ENCODE measurements around the gene DDX42. TPM values are rescaled to one million over a fixed set of nuclear protein-coding genes. Genes with fewer than 3 reads are reported as not detected.
A peak's percentile ranks its signal among the peaks of the same experiment; 100 is the strongest.

DDX42 gene
- total and polyA plus RNA-seq, 2 of the 13 experiments (the other 11 are each of a cell fraction or from before 2014, with no cell fraction given): 87.2 to 92.9 TPM

DNA sequence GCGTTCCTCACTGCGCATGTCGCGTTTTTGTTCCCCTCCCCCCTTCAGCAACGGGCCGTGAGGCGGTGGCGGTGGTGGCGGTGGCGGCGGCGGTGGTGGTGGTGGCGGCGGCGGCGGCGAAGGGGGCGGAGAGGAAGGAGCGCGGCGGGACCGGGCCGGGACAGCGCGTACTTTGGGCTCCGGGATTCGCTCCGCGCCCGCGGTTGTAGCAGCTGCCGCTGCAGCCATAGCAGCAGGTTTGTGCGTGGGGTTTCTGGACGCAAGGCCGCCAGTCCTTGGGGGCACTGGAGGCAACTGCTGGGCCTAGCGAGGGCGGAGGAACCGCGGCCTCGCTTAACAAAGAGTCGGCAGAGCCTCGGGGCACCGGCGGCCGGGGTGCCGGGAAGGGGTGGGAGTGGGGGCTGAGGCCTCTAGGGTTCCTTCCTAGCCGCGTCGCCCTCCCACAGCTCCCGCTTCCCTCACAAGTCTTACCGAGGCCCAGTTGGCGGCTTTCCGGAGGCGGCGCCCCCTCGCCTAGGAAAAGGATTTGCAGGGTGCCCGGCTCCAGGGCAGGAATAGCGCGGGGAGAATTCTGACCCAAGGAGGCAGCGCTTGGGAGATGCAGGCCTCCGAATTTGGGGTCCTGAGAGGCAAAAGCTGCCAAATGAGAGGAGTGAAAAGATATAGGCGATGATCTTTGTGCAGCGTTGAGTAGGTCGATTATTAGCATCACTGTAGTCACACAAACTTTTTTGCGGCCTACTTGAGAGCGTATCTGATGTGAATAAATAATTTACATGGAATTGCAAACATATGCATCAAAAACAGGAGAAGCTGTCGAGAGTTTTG, at the start of gene DDX42 (continued):
- TF ChIP-seq ZNF335 (CRISPR knock-in tag; IDR thresholded peaks at IDR 0.05): no peak
- TF ChIP-seq TEAD3 (CRISPR knock-in tag; optimal IDR thresholded peaks at IDR 0.05; ENCODE audit: borderline replicate concordance): no peak
- TF ChIP-seq, protein P1, sequence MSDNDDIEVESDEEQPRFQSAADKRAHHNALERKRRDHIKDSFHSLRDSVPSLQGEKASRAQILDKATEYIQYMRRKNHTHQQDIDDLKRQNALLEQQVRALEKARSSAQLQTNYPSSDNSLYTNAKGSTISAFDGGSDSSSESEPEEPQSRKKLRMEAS (IDR thresholded peaks at IDR 0.05): no peak
- TF ChIP-seq RBAK (CRISPR knock-in tag; IDR thresholded peaks at IDR 0.05): no peak
- peak; percentile 70; the same call in 1 of the 2 replicates for TF ChIP-seq SNAPC2 (CRISPR knock-in tag; IDR thresholded peaks at IDR 0.05)
- no peak for TF ChIP-seq ZNF362 (CRISPR knock-in tag; IDR thresholded peaks at IDR 0.05; ENCODE audit: borderline replicate concordance)
- no peak for TF ChIP-seq ZNF180 (CRISPR knock-in tag; IDR thresholded peaks at IDR 0.05; ENCODE audit: borderline replicate concordance, low read depth)
- peak; percentile 86; the same call in 1 of the 2 replicates for TF ChIP-seq ZNF558 (CRISPR knock-in tag; IDR thresholded peaks at IDR 0.05; ENCODE audit: borderline replicate concordance)
- TF ChIP-seq, protein P2, sequence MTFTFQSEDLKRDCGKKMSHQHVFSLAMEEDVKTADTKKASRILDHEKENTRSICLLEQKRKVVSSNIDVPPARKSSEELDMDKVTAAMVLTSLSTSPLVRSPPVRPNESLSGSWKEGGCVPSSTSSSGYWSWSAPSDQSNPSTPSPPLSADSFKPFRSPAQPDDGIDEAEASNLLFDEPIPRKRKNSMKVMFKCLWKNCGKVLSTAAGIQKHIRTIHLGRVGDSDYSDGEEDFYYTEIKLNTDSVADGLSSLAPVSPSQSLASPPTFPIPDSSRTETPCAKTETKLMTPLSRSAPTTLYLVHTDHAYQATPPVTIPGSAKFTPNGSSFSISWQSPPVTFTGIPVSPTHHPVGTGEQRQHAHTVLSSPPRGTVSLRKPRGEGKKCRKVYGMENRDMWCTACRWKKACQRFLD (CRISPR knock-in tag; IDR thresholded peaks at IDR 0.05; ENCODE audit: borderline replicate concordance): no peak
- TF ChIP-seq ZFP82 (CRISPR knock-in tag; IDR thresholded peaks at IDR 0.05; ENCODE audit: borderline replicate concordance): no peak
- TF ChIP-seq, protein P3, sequence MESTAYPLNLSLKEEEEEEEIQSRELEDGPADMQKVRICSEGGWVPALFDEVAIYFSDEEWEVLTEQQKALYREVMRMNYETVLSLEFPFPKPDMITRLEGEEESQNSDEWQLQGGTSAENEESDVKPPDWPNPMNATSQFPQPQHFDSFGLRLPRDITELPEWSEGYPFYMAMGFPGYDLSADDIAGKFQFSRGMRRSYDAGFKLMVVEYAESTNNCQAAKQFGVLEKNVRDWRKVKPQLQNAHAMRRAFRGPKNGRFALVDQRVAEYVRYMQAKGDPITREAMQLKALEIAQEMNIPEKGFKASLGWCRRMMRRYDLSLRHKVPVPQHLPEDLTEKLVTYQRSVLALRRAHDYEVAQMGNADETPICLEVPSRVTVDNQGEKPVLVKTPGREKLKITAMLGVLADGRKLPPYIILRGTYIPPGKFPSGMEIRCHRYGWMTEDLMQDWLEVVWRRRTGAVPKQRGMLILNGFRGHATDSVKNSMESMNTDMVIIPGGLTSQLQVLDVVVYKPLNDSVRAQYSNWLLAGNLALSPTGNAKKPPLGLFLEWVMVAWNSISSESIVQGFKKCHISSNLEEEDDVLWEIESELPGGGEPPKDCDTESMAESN (CRISPR knock-in tag; conservative IDR thresholded peaks at IDR 0.05): peak; percentile 35; the same call in 1 of the 2 replicates
- no peak for TF ChIP-seq ZNF781 (CRISPR knock-in tag; IDR thresholded peaks at IDR 0.05; ENCODE audit: borderline replicate concordance, not compliant biosample characterization)
- no peak for TF ChIP-seq TBX3 (IDR thresholded peaks at IDR 0.05; ENCODE audit: borderline replicate concordance)
- no peak for TF ChIP-seq ZNF383 (CRISPR knock-in tag; IDR thresholded peaks at IDR 0.05; ENCODE audit: borderline replicate concordance)
- TF ChIP-seq GLI4 (CRISPR knock-in tag; IDR thresholded peaks at IDR 0.05; ENCODE audit: borderline replicate concordance): no peak
- TF ChIP-seq FOXJ3 (CRISPR knock-in tag; IDR thresholded peaks at IDR 0.05; ENCODE audit: borderline replicate concordance): no peak
- TF ChIP-seq, protein P4, sequence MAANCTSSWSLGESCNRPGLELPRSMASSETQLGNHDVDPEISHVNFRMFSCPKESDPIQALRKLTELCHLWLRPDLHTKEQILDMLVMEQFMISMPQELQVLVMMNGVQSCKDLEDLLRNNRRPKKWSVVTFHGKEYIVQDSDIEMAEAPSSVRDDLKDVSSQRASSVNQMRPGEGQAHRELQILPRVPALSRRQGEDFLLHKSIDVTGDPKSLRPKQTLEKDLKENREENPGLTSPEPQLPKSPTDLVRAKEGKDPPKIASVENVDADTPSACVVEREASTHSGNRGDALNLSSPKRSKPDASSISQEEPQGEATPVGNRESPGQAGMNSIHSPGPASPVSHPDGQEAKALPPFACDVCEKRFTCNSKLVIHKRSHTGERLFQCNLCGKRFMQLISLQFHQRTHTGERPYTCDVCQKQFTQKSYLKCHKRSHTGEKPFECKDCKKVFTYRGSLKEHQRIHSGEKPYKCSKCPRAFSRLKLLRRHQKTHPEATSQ (CRISPR knock-in tag; IDR thresholded peaks at IDR 0.05; ENCODE audit: borderline replicate concordance): no peak
- TF ChIP-seq TRIM22 (IDR thresholded peaks at IDR 0.05): no peak
- 0 out of 2 replicates have a peak, but pooled peaks have one; percentile 76 for TF ChIP-seq ZNF564 (CRISPR knock-in tag; IDR thresholded peaks at IDR 0.05)
- TF ChIP-seq DPF2 (CRISPR knock-in tag; IDR thresholded peaks at IDR 0.05; ENCODE audit: borderline replicate concordance, low read depth): no peak
- no peak; the same call in 1 of the 2 replicates for TF ChIP-seq CBX5 (CRISPR knock-in tag; IDR thresholded peaks at IDR 0.05; ENCODE audit: borderline replicate concordance)
